WTC11 (cell line): ENCODE results near the gene LTBP1. TPM values are rescaled to one million over a fixed set of nuclear protein-coding genes. Genes with fewer than 3 reads are reported as not detected.

Experiments
- ATAC-seq: fragments of 200-7000 bp; cut with Tn5 transposase; 2 replicates; pipeline ENCODE4 v1.10.0; 2021; ENCODE audit warnings: mild to moderate bottlenecking, moderate library complexity
- CTCF ChIA-PET: fragments of 300-600 bp; sonication (Branson Sonifier 250); formaldehyde crosslinking; loops from one replicate; lab custom pipeline; 2021; ENCODE audit warnings: antibody characterized with exemption; lab: Charles Lee
- POLR2A ChIA-PET: fragments of 350-600 bp; sonication (Branson Sonifier 250); formaldehyde crosslinking; loops from one replicate; lab custom pipeline; 2021; ENCODE audit warnings: antibody characterized with exemption; lab: Charles Lee
- DNase-seq: peaks from one replicate; pipeline ENCODE4 v3.0.0; 2021; ENCODE audit warnings: low spot score
- H3K27ac Mint-ChIP-seq: 2 replicates; pipeline ENCODE4 v1.8.0; 2021; ENCODE audit warnings: mixed read lengths
- H3K27me3 Mint-ChIP-seq: 2 replicates; pipeline ENCODE4 v1.8.0; 2021; ENCODE audit warnings: low read depth, mild to moderate bottlenecking, moderate library complexity, mixed read lengths
- H3K36me3 Mint-ChIP-seq: 2 replicates; pipeline ENCODE4 v1.8.0; 2021; ENCODE audit warnings: mixed read lengths
- H3K4me1 Mint-ChIP-seq: 2 replicates; pipeline ENCODE4 v1.8.0; 2022; ENCODE audit warnings: mixed read lengths
- H3K4me3 Mint-ChIP-seq: 2 replicates; pipeline ENCODE4 v1.8.0; 2021; ENCODE audit warnings: mild to moderate bottlenecking, moderate library complexity, mixed read lengths
- H3K9me3 Mint-ChIP-seq: 2 replicates; pipeline ENCODE4 v1.8.0; 2021; ENCODE audit warnings: mixed read lengths
- ATF1 ChIP-seq: sonication (generic); formaldehyde crosslinking; IDR thresholded peaks from 2 replicates; pipeline ENCODE4 v1.8.1; 2023; ENCODE audit warnings: mild to moderate bottlenecking, moderate library complexity, missing genetic modification reagents
- CREM ChIP-seq: sonication (generic); formaldehyde crosslinking; IDR thresholded peaks from 2 replicates; pipeline ENCODE4 v1.8.1; 2022; ENCODE audit warnings: mild to moderate bottlenecking, missing genetic modification reagents, moderate library complexity
- CTCF ChIP-seq: fragments of 200-600 bp; IDR thresholded peaks from 2 replicates; pipeline ENCODE4 v1.8.0; 2022; ENCODE audit warnings: antibody characterized with exemption
- GRHL2 ChIP-seq: fragments of 250-450 bp; sonication (Bioruptor Pico); IDR thresholded peaks from 2 replicates; pipeline ENCODE4 v1.8.0; 2022; ENCODE audit warnings: mild to moderate bottlenecking, moderate library complexity; ENCODE audit not compliant: insufficient replicate concordance, severe bottlenecking
- GTF2I ChIP-seq: fragments of 250-450 bp; sonication (Bioruptor Pico); conservative IDR thresholded peaks from 2 replicates; pipeline ENCODE4 v1.4.0; 2021; ENCODE audit warnings: mild to moderate bottlenecking
- HMGA2 ChIP-seq: fragments of 250-450 bp; sonication (Bioruptor Pico); IDR thresholded peaks from 2 replicates; pipeline ENCODE4 v1.4.0; 2021; ENCODE audit warnings: mild to moderate bottlenecking, moderate library complexity
- HMGXB4 ChIP-seq: sonication (generic); formaldehyde crosslinking; IDR thresholded peaks from 2 replicates; pipeline ENCODE4 v1.8.1; 2023; ENCODE audit warnings: mild to moderate bottlenecking, moderate library complexity, missing genetic modification reagents
- IRF2 ChIP-seq: sonication (generic); formaldehyde crosslinking; IDR thresholded peaks from 2 replicates; pipeline ENCODE4 v1.8.0; 2022; ENCODE audit warnings: low read depth, missing genetic modification reagents, borderline replicate concordance
- KAT7 ChIP-seq: sonication (generic); formaldehyde crosslinking; IDR thresholded peaks from 2 replicates; pipeline ENCODE4 v1.8.1; 2023; ENCODE audit warnings: missing genetic modification reagents, mild to moderate bottlenecking, borderline replicate concordance
- OVOL2 ChIP-seq: fragments of 250-450 bp; sonication (Bioruptor Pico); IDR thresholded peaks from 2 replicates; pipeline ENCODE4 v1.9.0; 2021; ENCODE audit warnings: mild to moderate bottlenecking, borderline replicate concordance
- RELA ChIP-seq: sonication (generic); formaldehyde crosslinking; IDR thresholded peaks from 2 replicates; pipeline ENCODE4 v1.8.1; 2022; ENCODE audit warnings: missing genetic modification reagents, mild to moderate bottlenecking, borderline replicate concordance
- SMAD3 ChIP-seq: sonication (generic); formaldehyde crosslinking; IDR thresholded peaks from 2 replicates; pipeline ENCODE4 v1.8.0; 2022; ENCODE audit warnings: missing genetic modification reagents, mild to moderate bottlenecking, borderline replicate concordance
- USF1 ChIP-seq: sonication (generic); formaldehyde crosslinking; IDR thresholded peaks from 2 replicates; pipeline ENCODE4 v1.8.0; 2022; ENCODE audit warnings: mild to moderate bottlenecking, missing genetic modification reagents
- ZNF219 ChIP-seq: sonication (generic); formaldehyde crosslinking; IDR thresholded peaks from 2 replicates; pipeline ENCODE4 v1.8.0; 2023; ENCODE audit warnings: missing genetic modification reagents, mild to moderate bottlenecking, borderline replicate concordance
- ZNF263 ChIP-seq: sonication (generic); formaldehyde crosslinking; IDR thresholded peaks from 2 replicates; pipeline ENCODE4 v1.8.1; 2022; ENCODE audit warnings: low read depth, mild to moderate bottlenecking, moderate library complexity, missing genetic modification reagents
- total RNA-seq: library from RNA; stranded (reverse); gene quantifications from 3 replicates; pipeline ENCODE4 v1.2.3, GENCODE V29; 2021
- TF ChIP-seq, protein P1 (sequence below): sonication (generic); formaldehyde crosslinking; IDR thresholded peaks from 2 replicates; pipeline ENCODE4 v1.8.0; 2023; ENCODE audit warnings: mild to moderate bottlenecking, missing genetic modification reagents
- TF ChIP-seq, protein P2 (sequence below): sonication (generic); formaldehyde crosslinking; IDR thresholded peaks from 2 replicates; pipeline ENCODE4 v1.8.0; 2022; ENCODE audit warnings: mild to moderate bottlenecking, missing genetic modification reagents
- TF ChIP-seq, protein P3 (sequence below): sonication (generic); formaldehyde crosslinking; IDR thresholded peaks from 2 replicates; pipeline ENCODE4 v1.8.1; 2023; ENCODE audit warnings: mild to moderate bottlenecking, missing genetic modification reagents

Gene LTBP1
- total RNA-seq, 1 experiment from 2014 or later, result 33.6 TPM

DNA sequence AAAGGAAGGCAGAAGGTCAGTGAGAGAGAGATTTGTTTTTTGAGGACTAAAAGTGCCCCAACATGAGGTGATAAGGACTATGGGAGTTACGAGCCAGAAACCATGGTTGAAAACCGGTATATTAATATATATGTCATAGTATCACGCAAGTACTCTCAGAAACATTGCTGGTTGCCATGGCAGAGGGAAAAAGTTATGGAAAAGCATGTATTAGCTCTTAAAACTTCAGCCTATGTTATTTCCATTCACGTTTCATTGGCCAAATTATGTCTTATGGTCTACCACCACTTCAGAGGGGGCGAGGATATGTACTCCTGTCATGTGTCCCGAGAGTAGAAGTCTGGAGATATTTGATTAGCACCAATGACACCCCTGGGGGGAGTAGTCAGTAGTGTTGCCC, 125.9 kb downstream of the LTBP1 start:
- H3K36me3 Mint-ChIP-seq, result no peaks in the 10 kb centered on the region
- no peaks in the 10 kb centered on the region for H3K4me1 Mint-ChIP-seq
- no peak for DNase-seq
- H3K4me3 Mint-ChIP-seq, result no peak overlapping the region
- POLR2A ChIA-PET, result no interaction called here
- ATAC-seq, result no peak
- H3K27ac Mint-ChIP-seq, result no peak overlapping the region
- TF ChIP-seq CREM (no peak), ZNF219 (no peak), KAT7 (CRISPR knock-in tag) (no peak), ATF1 (CRISPR knock-in tag) (no peak), USF1 (CRISPR knock-in tag) (no peak), SMAD3 (CRISPR knock-in tag) (no peak), HMGA2 (CRISPR knock-in tag) (no peak), RELA (CRISPR knock-in tag) (no peak), CTCF (no peak), GTF2I (CRISPR knock-in tag) (no peak), GRHL2 (no peak), HMGXB4 (CRISPR knock-in tag) (no peak), OVOL2 (CRISPR knock-in tag) (no peak), IRF2 (CRISPR knock-in tag) (no peak), ZNF263 (CRISPR knock-in tag) (no peak)
- TF ChIP-seq, protein P1, sequence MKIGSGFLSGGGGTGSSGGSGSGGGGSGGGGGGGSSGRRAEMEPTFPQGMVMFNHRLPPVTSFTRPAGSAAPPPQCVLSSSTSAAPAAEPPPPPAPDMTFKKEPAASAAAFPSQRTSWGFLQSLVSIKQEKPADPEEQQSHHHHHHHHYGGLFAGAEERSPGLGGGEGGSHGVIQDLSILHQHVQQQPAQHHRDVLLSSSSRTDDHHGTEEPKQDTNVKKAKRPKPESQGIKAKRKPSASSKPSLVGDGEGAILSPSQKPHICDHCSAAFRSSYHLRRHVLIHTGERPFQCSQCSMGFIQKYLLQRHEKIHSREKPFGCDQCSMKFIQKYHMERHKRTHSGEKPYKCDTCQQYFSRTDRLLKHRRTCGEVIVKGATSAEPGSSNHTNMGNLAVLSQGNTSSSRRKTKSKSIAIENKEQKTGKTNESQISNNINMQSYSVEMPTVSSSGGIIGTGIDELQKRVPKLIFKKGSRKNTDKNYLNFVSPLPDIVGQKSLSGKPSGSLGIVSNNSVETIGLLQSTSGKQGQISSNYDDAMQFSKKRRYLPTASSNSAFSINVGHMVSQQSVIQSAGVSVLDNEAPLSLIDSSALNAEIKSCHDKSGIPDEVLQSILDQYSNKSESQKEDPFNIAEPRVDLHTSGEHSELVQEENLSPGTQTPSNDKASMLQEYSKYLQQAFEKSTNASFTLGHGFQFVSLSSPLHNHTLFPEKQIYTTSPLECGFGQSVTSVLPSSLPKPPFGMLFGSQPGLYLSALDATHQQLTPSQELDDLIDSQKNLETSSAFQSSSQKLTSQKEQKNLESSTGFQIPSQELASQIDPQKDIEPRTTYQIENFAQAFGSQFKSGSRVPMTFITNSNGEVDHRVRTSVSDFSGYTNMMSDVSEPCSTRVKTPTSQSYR, result no peak
- TF ChIP-seq, protein P2, sequence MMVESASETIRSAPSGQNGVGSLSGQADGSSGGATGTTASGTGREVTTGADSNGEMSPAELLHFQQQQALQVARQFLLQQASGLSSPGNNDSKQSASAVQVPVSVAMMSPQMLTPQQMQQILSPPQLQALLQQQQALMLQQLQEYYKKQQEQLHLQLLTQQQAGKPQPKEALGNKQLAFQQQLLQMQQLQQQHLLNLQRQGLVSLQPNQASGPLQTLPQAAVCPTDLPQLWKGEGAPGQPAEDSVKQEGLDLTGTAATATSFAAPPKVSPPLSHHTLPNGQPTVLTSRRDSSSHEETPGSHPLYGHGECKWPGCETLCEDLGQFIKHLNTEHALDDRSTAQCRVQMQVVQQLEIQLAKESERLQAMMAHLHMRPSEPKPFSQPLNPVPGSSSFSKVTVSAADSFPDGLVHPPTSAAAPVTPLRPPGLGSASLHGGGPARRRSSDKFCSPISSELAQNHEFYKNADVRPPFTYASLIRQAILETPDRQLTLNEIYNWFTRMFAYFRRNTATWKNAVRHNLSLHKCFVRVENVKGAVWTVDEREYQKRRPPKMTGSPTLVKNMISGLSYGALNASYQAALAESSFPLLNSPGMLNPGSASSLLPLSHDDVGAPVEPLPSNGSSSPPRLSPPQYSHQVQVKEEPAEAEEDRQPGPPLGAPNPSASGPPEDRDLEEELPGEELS (CRISPR knock-in tag), result no peak
- TF ChIP-seq, protein P3, sequence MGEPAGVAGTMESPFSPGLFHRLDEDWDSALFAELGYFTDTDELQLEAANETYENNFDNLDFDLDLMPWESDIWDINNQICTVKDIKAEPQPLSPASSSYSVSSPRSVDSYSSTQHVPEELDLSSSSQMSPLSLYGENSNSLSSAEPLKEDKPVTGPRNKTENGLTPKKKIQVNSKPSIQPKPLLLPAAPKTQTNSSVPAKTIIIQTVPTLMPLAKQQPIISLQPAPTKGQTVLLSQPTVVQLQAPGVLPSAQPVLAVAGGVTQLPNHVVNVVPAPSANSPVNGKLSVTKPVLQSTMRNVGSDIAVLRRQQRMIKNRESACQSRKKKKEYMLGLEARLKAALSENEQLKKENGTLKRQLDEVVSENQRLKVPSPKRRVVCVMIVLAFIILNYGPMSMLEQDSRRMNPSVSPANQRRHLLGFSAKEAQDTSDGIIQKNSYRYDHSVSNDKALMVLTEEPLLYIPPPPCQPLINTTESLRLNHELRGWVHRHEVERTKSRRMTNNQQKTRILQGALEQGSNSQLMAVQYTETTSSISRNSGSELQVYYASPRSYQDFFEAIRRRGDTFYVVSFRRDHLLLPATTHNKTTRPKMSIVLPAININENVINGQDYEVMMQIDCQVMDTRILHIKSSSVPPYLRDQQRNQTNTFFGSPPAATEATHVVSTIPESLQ (CRISPR knock-in tag), result no peak
- H3K27me3 Mint-ChIP-seq, result no peaks in the 10 kb centered on the region
- no peaks in the 10 kb centered on the region for H3K9me3 Mint-ChIP-seq
- CTCF ChIA-PET, result no interaction called here
